ENCODE data around the gene C1orf167.

DNA sequence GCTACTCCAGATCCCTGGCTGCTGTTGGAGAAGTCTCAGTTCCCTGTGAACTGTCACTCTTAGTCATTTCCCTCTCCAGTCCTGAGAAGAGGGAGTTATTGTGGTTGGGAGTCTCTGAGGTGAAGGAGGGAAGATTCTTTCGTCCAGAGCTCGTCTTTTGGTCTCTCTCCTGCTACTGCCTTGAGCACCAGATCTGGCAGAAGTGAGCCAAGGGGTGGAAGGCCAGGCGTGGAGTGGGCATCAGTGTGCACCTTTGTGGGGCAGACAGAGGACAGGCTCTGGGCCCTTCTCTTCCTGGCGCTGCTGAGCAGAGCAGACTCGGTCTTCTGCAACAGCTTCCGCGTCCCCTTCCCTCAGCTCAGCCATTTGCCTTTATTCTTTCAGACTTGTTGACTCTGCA, 63.1 kb downstream of the C1orf167 start:
- TF ChIP-seq, protein P1, sequence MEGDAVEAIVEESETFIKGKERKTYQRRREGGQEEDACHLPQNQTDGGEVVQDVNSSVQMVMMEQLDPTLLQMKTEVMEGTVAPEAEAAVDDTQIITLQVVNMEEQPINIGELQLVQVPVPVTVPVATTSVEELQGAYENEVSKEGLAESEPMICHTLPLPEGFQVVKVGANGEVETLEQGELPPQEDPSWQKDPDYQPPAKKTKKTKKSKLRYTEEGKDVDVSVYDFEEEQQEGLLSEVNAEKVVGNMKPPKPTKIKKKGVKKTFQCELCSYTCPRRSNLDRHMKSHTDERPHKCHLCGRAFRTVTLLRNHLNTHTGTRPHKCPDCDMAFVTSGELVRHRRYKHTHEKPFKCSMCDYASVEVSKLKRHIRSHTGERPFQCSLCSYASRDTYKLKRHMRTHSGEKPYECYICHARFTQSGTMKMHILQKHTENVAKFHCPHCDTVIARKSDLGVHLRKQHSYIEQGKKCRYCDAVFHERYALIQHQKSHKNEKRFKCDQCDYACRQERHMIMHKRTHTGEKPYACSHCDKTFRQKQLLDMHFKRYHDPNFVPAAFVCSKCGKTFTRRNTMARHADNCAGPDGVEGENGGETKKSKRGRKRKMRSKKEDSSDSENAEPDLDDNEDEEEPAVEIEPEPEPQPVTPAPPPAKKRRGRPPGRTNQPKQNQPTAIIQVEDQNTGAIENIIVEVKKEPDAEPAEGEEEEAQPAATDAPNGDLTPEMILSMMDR (IDR thresholded peaks at IDR 0.05) = no peak
- no peak for TF ChIP-seq POLR2A (IDR thresholded peaks at IDR 0.05)
